Calu3 (cell line): ENCODE measurements around the gene SS18L1. TPM values are rescaled to one million over a fixed set of nuclear protein-coding genes. Genes with fewer than 3 reads are reported as not detected.

Source experiments
- BruUV-seq: library from RNA; stranded (reverse); fragments of 400-500 nt; replicated peaks from 2 replicates; lab custom pipeline; 2021; lab: Mats Ljungman, UMichigan
- CTCF ChIA-PET: fragments of 300-600 bp; sonication (Branson Sonifier 250); formaldehyde crosslinking; loops from one replicate; lab custom pipeline; 2022; ENCODE audit warnings: antibody characterized with exemption; lab: Charles Lee
- DNase-seq: peaks from one replicate; pipeline ENCODE4 v3.0.0; 2022
- H3K27ac Mint-ChIP-seq: one replicate; pipeline ENCODE4 v1.8.0; 2022; ENCODE audit warnings: mixed read lengths; ENCODE audit not compliant: unreplicated experiment
- H3K27me3 Mint-ChIP-seq: one replicate; pipeline ENCODE4 v1.8.0; 2022; ENCODE audit warnings: mixed read lengths; ENCODE audit not compliant: unreplicated experiment
- H3K36me3 Mint-ChIP-seq: one replicate; pipeline ENCODE4 v1.8.0; 2022; ENCODE audit warnings: mild to moderate bottlenecking, moderate library complexity, mixed read lengths; ENCODE audit not compliant: insufficient read depth, unreplicated experiment
- H3K4me1 Mint-ChIP-seq: one replicate; pipeline ENCODE4 v1.8.0; 2022; ENCODE audit warnings: mild to moderate bottlenecking, low read depth, mixed read lengths; ENCODE audit not compliant: unreplicated experiment
- H3K4me3 Mint-ChIP-seq: one replicate; pipeline ENCODE4 v1.8.0; 2022; ENCODE audit warnings: mild to moderate bottlenecking, low read depth, moderate library complexity, mixed read lengths; ENCODE audit not compliant: unreplicated experiment
- H3K9me3 Mint-ChIP-seq: one replicate; pipeline ENCODE4 v1.8.0; 2022; ENCODE audit warnings: low read depth, mixed read lengths; ENCODE audit not compliant: unreplicated experiment
- CTCF ChIP-seq: fragments of 200-600 bp; IDR thresholded peaks from one replicate; pipeline ENCODE4 v1.8.0; 2022; ENCODE audit warnings: antibody characterized with exemption; ENCODE audit not compliant: unreplicated experiment
- intact Hi-C: fragments of 100-400 bp; cut with micrococcal nuclease; formaldehyde crosslinking; loops from one replicate; pipeline ENCODE4 v1.10.0; 2022; ENCODE audit not compliant: unreplicated experiment
- total RNA-seq: library from RNA; stranded (reverse); gene quantifications from 2 replicates; pipeline ENCODE4 v1.2.3, GENCODE V29; 2022

Gene SS18L1
- total RNA-seq, 1 experiment from 2014 or later = 47.4 TPM

- no TSS peak for BruUV-seq
- Mint-ChIP-seq H3K27me3 (no peaks in the 10 kb centered on the region), H3K9me3 (no peaks in the 10 kb centered on the region), H3K36me3 (peaks cover 80% of the 10 kb centered on the region), H3K27ac (no peak overlapping the region), H3K4me3 (no peak overlapping the region), H3K4me1 (no peaks in the 10 kb centered on the region)
- intact Hi-C loops = no loop called here
- CTCF ChIA-PET = no interaction called here
- no peak for DNase-seq
- TF ChIP-seq CTCF = no peak
Observed at GRCh38 chr20:62195736-62196135, 52.2 kb downstream of the SS18L1 start.

- H3K27ac Mint-ChIP-seq = no peak overlapping the region
- intact Hi-C loops = no loop called here
- CTCF ChIA-PET = interaction anchor here (0.6 kb wide), 1 partner anchor 168 kb away, joined by 4 read pairs; no protein-coding TSS in a partner anchor
- H3K36me3 Mint-ChIP-seq = peaks cover 77% of the 10 kb centered on the region
- no peaks in the 10 kb centered on the region for H3K9me3 Mint-ChIP-seq
- H3K4me3 Mint-ChIP-seq = no peak overlapping the region
- BruUV-seq = no TSS peak
- H3K4me1 Mint-ChIP-seq = no peaks in the 10 kb centered on the region
- TF ChIP-seq CTCF = no peak
- DNase-seq = no peak
- no peaks in the 10 kb centered on the region for H3K27me3 Mint-ChIP-seq
Observed at GRCh38 chr20:62196286-62196685, 52.7 kb downstream of the SS18L1 start.

GRCh38 chr20:62197311-62197710 is 53.7 kb downstream of the SS18L1 start:
- H3K27me3 Mint-ChIP-seq = no peaks in the 10 kb centered on the region
- H3K4me3 Mint-ChIP-seq = no peak overlapping the region
- H3K9me3 Mint-ChIP-seq = no peaks in the 10 kb centered on the region
- no peak for DNase-seq
- H3K27ac Mint-ChIP-seq = no peak overlapping the region
- TF ChIP-seq CTCF = no peak
- BruUV-seq = no TSS peak
- H3K36me3 Mint-ChIP-seq = peaks cover 84% of the 10 kb centered on the region
- CTCF ChIA-PET = no interaction called here
- no peaks in the 10 kb centered on the region for H3K4me1 Mint-ChIP-seq
- intact Hi-C loops = no loop called here

DNA sequence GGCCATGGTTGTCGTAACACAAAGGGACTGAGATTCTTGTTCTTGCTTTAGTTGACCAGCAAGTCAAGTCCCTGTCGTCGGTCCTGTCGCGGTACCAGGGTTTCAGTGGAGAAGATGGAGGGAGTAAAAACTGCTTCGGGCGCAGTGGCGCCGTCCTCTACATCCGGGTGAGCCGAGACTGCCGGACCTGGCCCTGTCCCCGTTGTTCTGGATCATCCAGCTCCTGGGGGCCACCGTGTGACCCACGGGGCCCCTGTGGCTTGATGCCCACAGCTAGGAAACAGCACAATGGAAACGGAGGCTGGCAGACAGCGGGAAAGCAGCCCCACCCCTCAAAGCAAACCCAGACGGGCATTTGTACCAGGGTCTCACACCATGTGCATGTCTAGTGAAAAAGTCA is 54.2 kb downstream of the SS18L1 start:
- BruUV-seq = no TSS peak
- no peak for DNase-seq
- no peaks in the 10 kb centered on the region for H3K27me3 Mint-ChIP-seq
- TF ChIP-seq CTCF = no peak
- intact Hi-C loops = no loop called here
- no peaks in the 10 kb centered on the region for H3K9me3 Mint-ChIP-seq
- H3K27ac Mint-ChIP-seq = no peak overlapping the region
- CTCF ChIA-PET = no interaction called here
- H3K4me3 Mint-ChIP-seq = no peak overlapping the region
- peaks cover 88% of the 10 kb centered on the region for H3K36me3 Mint-ChIP-seq
- H3K4me1 Mint-ChIP-seq = no peaks in the 10 kb centered on the region
